ENCODE results near the gene POU6F1.
A peak's percentile ranks its signal among the peaks of the same experiment; 100 is the strongest.

GRCh38 chr12:51217133-51217967, 512 bp downstream of the POU6F1 start:
- TF ChIP-seq CTCF (IDR thresholded peaks at IDR 0.05; ENCODE audit: low read depth, low read length) (peak; percentile 43), EZH2phosphoT487 (IDR thresholded peaks at IDR 0.05; ENCODE audit: low read depth) (no peak)
